AG04449 (cell line): ENCODE measurements around the gene CDCA5.

ENCODE experiments used
- CTCF ChIA-PET: fragments of 350-600 bp; formaldehyde crosslinking; extraction: SDS; loops from one replicate; lab custom pipeline; 2021; ENCODE audit warnings: antibody characterized with exemption; lab: Yijun Ruan, JAX
- POLR2A ChIA-PET: fragments of 400-600, 350-600 bp; formaldehyde crosslinking; extraction: SDS; loops from one replicate; lab custom pipeline; 2020; ENCODE audit warnings: antibody characterized with exemption, inconsistent platforms; lab: Yijun Ruan, JAX
- DNase-seq: peaks from one replicate; pipeline ENCODE4 v3.0.0-alpha.2; 2010; ENCODE audit warnings: low read depth, low spot score
- H3K4me3 ChIP-seq: 2 replicates; pipeline ENCODE4 v1.5.1; 2011; ENCODE audit warnings: low read depth, mild to moderate bottlenecking, control low read depth, low read length
- CTCF ChIP-seq: IDR thresholded peaks from one replicate; pipeline ENCODE4 v1.5.1; 2011; ENCODE audit warnings: mild to moderate bottlenecking, moderate library complexity, low read length, control low read depth, inconsistent platforms; ENCODE audit not compliant: insufficient read depth; ENCODE audit errors: missing control alignments

Gene CDCA5

GRCh38 chr11:65083834-65084597, at the start of gene CDCA5, which contains the start of gene ZFPL1:
Gene CDCA5, minus strand, starts transcription at chr11:65084040. Its CDS starts 62 bp downstream, at chr11:65083978.
Gene ZFPL1, plus strand, starts transcription at chr11:65084222. Its CDS starts 477 bp downstream, at chr11:65084699.
- peak; percentile 59 for DNase-seq
- POLR2A ChIA-PET, result interaction anchor here (1.4 kb wide), 1 partner anchor 11 kb away, joined by 4 read pairs; no protein-coding TSS in a partner anchor
- peak within 1 kb of the TSS; percentile 97 for H3K4me3 ChIP-seq
- CTCF ChIA-PET, result interaction anchor here (1.1 to 2.5 kb wide), 3 partner anchors 11 to 70 kb away, joined by 4 to 12 read pairs (median 7); partner anchors contain the start of gene ARL2
- no peak for TF ChIP-seq CTCF

GRCh38 chr11:65132988-65133700, 49.3 kb upstream of the CDCA5 start:
- peak overlapping the region; percentile 95 for H3K4me3 ChIP-seq
- POLR2A ChIA-PET, result interaction anchor here (1.9 to 3.1 kb wide), 2 partner anchors 11 to 15 kb away, joined by 7 to 20 read pairs; partner anchors contain the start of genes FAU, MRPL49 and ZNHIT2
- no peak for TF ChIP-seq CTCF
- no peak for DNase-seq
- CTCF ChIA-PET, result interaction anchor here (1.0 to 1.3 kb wide), 2 partner anchors 15 to 22 kb away, joined by 4 read pairs; no protein-coding TSS in a partner anchor

- DNase-seq, result no peak
- TF ChIP-seq CTCF, result no peak
- ChIA-PET POLR2A (interaction anchor here (2.4 kb wide), 1 partner anchor 10 kb away, joined by 12 read pairs; the partner anchor contains the start of genes FAU and MRPL49), CTCF (interaction anchor here (0.7 to 1.8 kb wide), 6 partner anchors 11 to 22 kb away, joined by 3 to 4 read pairs (median 3); no protein-coding TSS in a partner anchor)
- H3K4me3 ChIP-seq, result peak overlapping the region; percentile 95; the same call in 1 of the 2 replicates
Measured at GRCh38 chr11:65132238-65132987, 48.6 kb upstream of the CDCA5 start.

GRCh38 chr11:65131895-65132237, 48.0 kb upstream of the CDCA5 start:
- ChIA-PET POLR2A (interaction anchor here (2.4 kb wide), 1 partner anchor 10 kb away, joined by 12 read pairs; the partner anchor contains the start of genes FAU and MRPL49), CTCF (interaction anchor here (0.7 to 1.8 kb wide), 9 partner anchors 10 to 49 kb away, joined by 3 to 4 read pairs (median 3); partner anchors contain the start of genes CAPN1 and MRPL49)
- TF ChIP-seq CTCF, result no peak
- DNase-seq, result no peak
- no peak overlapping the region for H3K4me3 ChIP-seq

- no peak for TF ChIP-seq CTCF
- DNase-seq, result no peak
- CTCF ChIA-PET, result interaction anchor here (0.7 to 1.8 kb wide), 7 partner anchors 9 to 50 kb away, joined by 3 to 4 read pairs (median 3); partner anchors contain the start of genes CAPN1 and MRPL49
- POLR2A ChIA-PET, result interaction anchor here (2.4 kb wide), 1 partner anchor 9 kb away, joined by 12 read pairs; the partner anchor contains the start of genes FAU and MRPL49
- H3K4me3 ChIP-seq, result no peak overlapping the region
Measured at GRCh38 chr11:65131417-65131776, 47.6 kb upstream of the CDCA5 start.
